Thymus (tissue), 11 donors: ENCODE results near the gene PIK3R5. TPM values are rescaled to one million over a fixed set of nuclear protein-coding genes. Genes with fewer than 3 reads are reported as not detected.

Source experiments
- DNase-seq, 9 donors: peaks; one replicate each; pipeline ENCODE4 v3.0.0-alpha.2; 2013; ENCODE audit warnings: low spot score in 9 of 9, low read depth in 6 of 9, missing footprints in 1 of 9
- H3K27ac ChIP-seq, 2 donors: one replicate each; pipeline ENCODE4 v1.5.1; 2013; ENCODE audit warnings: control low read depth in 1 of 2, low read depth in 1 of 2, low read length in 1 of 2, mild to moderate bottlenecking in 1 of 2, moderate library complexity in 1 of 2
- H3K27me3 ChIP-seq, 2 donors: one replicate each; pipeline ENCODE4 v1.5.1; 2013; ENCODE audit warnings: low read length in 1 of 2; ENCODE audit not compliant: control insufficient read depth in 2 of 2, insufficient read depth in 1 of 2
- H3K36me3 ChIP-seq, 2 donors: one replicate each; pipeline ENCODE4 v1.5.1; 2013; ENCODE audit warnings: low read length in 1 of 2, mild to moderate bottlenecking in 1 of 2, moderate library complexity in 1 of 2; ENCODE audit not compliant: control insufficient read depth in 2 of 2, insufficient read depth in 2 of 2
- H3K4me1 ChIP-seq, 2 donors: one replicate each; pipeline ENCODE4 v1.5.1; 2013; ENCODE audit warnings: low read length in 2 of 2; ENCODE audit not compliant: control insufficient read depth in 2 of 2, insufficient read depth in 2 of 2
- H3K4me3 ChIP-seq, 2 donors: one replicate each; pipeline ENCODE4 v1.5.1; 2013; ENCODE audit warnings: low read length in 2 of 2, control low read depth in 1 of 2, mild to moderate bottlenecking in 1 of 2
- H3K9me3 ChIP-seq, 2 donors: one replicate each; pipeline ENCODE4 v1.5.1; 2013; ENCODE audit warnings: low read length in 1 of 2, mild to moderate bottlenecking in 1 of 2; ENCODE audit not compliant: control insufficient read depth in 2 of 2, insufficient read depth in 1 of 2
- WGBS: extraction: QIAGEN DNeasy Blood & Tissue Kit; methylation state at CpG from one replicate; pipeline ENCODE4 v1.1.7; 2013; 5-methylcytosine and 5-hydroxymethylcytosine counted together
- polyA plus RNA-seq: library from polyadenylated mRNA; stranded (reverse); fragments of 200-250 nt; gene quantifications from one replicate; pipeline ENCODE4 v1.2.3, GENCODE V29; 2013
- total RNA-seq: library from RNA; stranded (reverse); fragments of 120-200 nt; gene quantifications from one replicate; pipeline ENCODE4 v1.2.4, GENCODE V29; 2013
- donor health status: healthy.

Gene PIK3R5
- total and polyA plus RNA-seq, 2 donors = 15.2 to 20.4 TPM

GRCh38 chr17:8941520-8941919, 24.0 kb downstream of the PIK3R5 start:
- Histone ChIP-seq H3K9me3 (no peaks in the 10 kb centered on the region), H3K4me1 (peaks cover 33 to 55% of the 10 kb centered on the region in 2 donors), H3K36me3 (peaks cover 0 to 8% of the 10 kb centered on the region in 2 donors), H3K4me3 (no peak overlapping the region), H3K27me3 (no peaks in the 10 kb centered on the region), H3K27ac (peak overlapping the region; percentile 46 to 76)
- 3% methylated on average over 14 of the region's 14 CpGs for WGBS
- peak in 3 of 9 donors; percentile 53 to 77 (median 62) for DNase-seq

- peak in 2 of 9 donors; percentile 31 to 51 for DNase-seq
- no peak overlapping the region for H3K4me3 ChIP-seq
- no peaks in the 10 kb centered on the region for H3K27me3 ChIP-seq
- no peaks in the 10 kb centered on the region for H3K9me3 ChIP-seq
- WGBS = 17% methylated on average over 6 of the region's 6 CpGs
- H3K27ac ChIP-seq = peak overlapping the region; percentile 64 to 76
- H3K36me3 ChIP-seq = peaks cover 0 to 8% of the 10 kb centered on the region in 2 donors
- peaks cover 33 to 55% of the 10 kb centered on the region in 2 donors for H3K4me1 ChIP-seq
These were observed 24.5 kb downstream of the PIK3R5 start for GRCh38 chr17:8940866-8941471.

GRCh38 chr17:8939496-8940334, 25.8 kb downstream of the PIK3R5 start:
- Histone ChIP-seq H3K27me3 (no peaks in the 10 kb centered on the region), H3K4me1 (peaks cover 30 to 55% of the 10 kb centered on the region in 2 donors), H3K4me3 (no peak overlapping the region), H3K27ac (peak overlapping the region in 1 of 2 donors; percentile 19), H3K36me3 (peaks cover 0 to 5% of the 10 kb centered on the region in 2 donors), H3K9me3 (no peaks in the 10 kb centered on the region)
- 31% methylated on average over 12 of the region's 12 CpGs for WGBS
- DNase-seq = peak in 4 of 9 donors; percentile 40 to 80 (median 58)

GRCh38 chr17:8938933-8939332, 26.6 kb downstream of the PIK3R5 start:
- H3K27me3 ChIP-seq = no peaks in the 10 kb centered on the region
- H3K4me3 ChIP-seq = no peak overlapping the region
- H3K9me3 ChIP-seq = no peaks in the 10 kb centered on the region
- no peak overlapping the region for H3K27ac ChIP-seq
- H3K36me3 ChIP-seq = no peaks in the 10 kb centered on the region
- DNase-seq = no peak
- H3K4me1 ChIP-seq = peaks cover 30 to 53% of the 10 kb centered on the region in 2 donors
- 82% methylated on average over 5 of the region's 5 CpGs for WGBS

- 50% methylated on average over 9 of the region's 9 CpGs for WGBS
- Histone ChIP-seq H3K9me3 (peaks cover 0 to 3% of the 10 kb centered on the region in 2 donors), H3K4me1 (peaks cover 8 to 24% of the 10 kb centered on the region in 2 donors), H3K4me3 (no peak overlapping the region), H3K36me3 (peaks cover 0 to 3% of the 10 kb centered on the region in 2 donors), H3K27ac (no peak overlapping the region), H3K27me3 (no peaks in the 10 kb centered on the region)
- DNase-seq = no peak
These were observed 30.3 kb downstream of the PIK3R5 start for GRCh38 chr17:8935191-8935590.

GRCh38 chr17:8934346-8934745, 31.2 kb downstream of the PIK3R5 start:
- no peaks in the 10 kb centered on the region for H3K27me3 ChIP-seq
- peaks cover 0 to 16% of the 10 kb centered on the region in 2 donors for H3K4me1 ChIP-seq
- H3K4me3 ChIP-seq = no peak overlapping the region
- no peak for DNase-seq
- no peak overlapping the region for H3K27ac ChIP-seq
- H3K36me3 ChIP-seq = peaks cover 0 to 3% of the 10 kb centered on the region in 2 donors
- WGBS = 97% methylated on average over 6 of the region's 6 CpGs
- peaks cover 0 to 3% of the 10 kb centered on the region in 2 donors for H3K9me3 ChIP-seq

GRCh38 chr17:8930649-8931048, 34.9 kb downstream of the PIK3R5 start:
- Histone ChIP-seq H3K36me3 (peaks cover 3 to 7% of the 10 kb centered on the region in 2 donors), H3K9me3 (peaks cover 6 to 22% of the 10 kb centered on the region in 2 donors), H3K4me1 (peaks cover 0 to 10% of the 10 kb centered on the region in 2 donors), H3K4me3 (no peak overlapping the region), H3K27ac (no peak overlapping the region), H3K27me3 (no peaks in the 10 kb centered on the region)
- 96% methylated on average over 4 of the region's 4 CpGs for WGBS
- no peak for DNase-seq

- H3K27ac ChIP-seq = no peak overlapping the region
- H3K9me3 ChIP-seq = peaks cover 6 to 22% of the 10 kb centered on the region in 2 donors
- no peak overlapping the region for H3K4me3 ChIP-seq
- DNase-seq = no peak
- no peaks in the 10 kb centered on the region for H3K27me3 ChIP-seq
- H3K4me1 ChIP-seq = no peaks in the 10 kb centered on the region
- H3K36me3 ChIP-seq = peaks cover 3 to 7% of the 10 kb centered on the region in 2 donors
These were observed 37.2 kb downstream of the PIK3R5 start for GRCh38 chr17:8928347-8928746.

GRCh38 chr17:8927395-8927794, 38.1 kb downstream of the PIK3R5 start:
- no peak for DNase-seq
- 97% methylated on average over 3 of the region's 3 CpGs for WGBS
- Histone ChIP-seq H3K9me3 (peaks cover 6 to 22% of the 10 kb centered on the region in 2 donors), H3K36me3 (peaks cover 3 to 7% of the 10 kb centered on the region in 2 donors), H3K27me3 (no peaks in the 10 kb centered on the region), H3K4me3 (no peak overlapping the region), H3K27ac (no peak overlapping the region), H3K4me1 (no peaks in the 10 kb centered on the region)
